BJ (cell line): Measurements from ENCODE around the gene TGIF2. TPM values are rescaled to one million over a fixed set of nuclear protein-coding genes. Genes with fewer than 3 reads are reported as not detected.
A peak's percentile ranks its signal among the peaks of the same experiment; 100 is the strongest.

ENCODE experiments used
- CTCF ChIA-PET: fragments of 350-600 bp; formaldehyde crosslinking; extraction: SDS; loops from one replicate; lab custom pipeline; 2021; ENCODE audit warnings: antibody characterized with exemption, inconsistent platforms; lab: Yijun Ruan, JAX
- POLR2A ChIA-PET: fragments of 300-600 bp; sonication (Branson Sonifier 250); formaldehyde crosslinking; extraction: SDS; loops from one replicate; lab custom pipeline; 2021; ENCODE audit warnings: antibody characterized with exemption; lab: Charles Lee
- DNase-seq: peaks from one replicate; pipeline ENCODE4 v3.0.0-alpha.2; 2011; ENCODE audit warnings: low read depth
- H3K27me3 ChIP-seq: 2 replicates; pipeline ENCODE4 v1.6.0; 2011; ENCODE audit warnings: low read length; ENCODE audit not compliant: control insufficient read depth, insufficient read depth
- H3K36me3 ChIP-seq: 2 replicates; pipeline ENCODE4 v1.5.1; 2011; ENCODE audit warnings: low read length; ENCODE audit not compliant: control insufficient read depth, insufficient read depth
- H3K4me3 ChIP-seq: 2 replicates; pipeline ENCODE4 v1.5.1; 2011; ENCODE audit warnings: low read depth, mild to moderate bottlenecking, control low read depth, low read length
- polyA plus RNA-seq: library from polyadenylated mRNA; depleted of rRNA; stranded (reverse); fragments of >200 nt; gene quantifications from 2 replicates; pipeline ENCODE4 v1.2.3, GENCODE V29; 2011
- TF ChIP-seq, protein P1 (sequence below): IDR thresholded peaks from 2 replicates; pipeline ENCODE4 v1.5.1; 2011; ENCODE audit warnings: low read depth, mild to moderate bottlenecking, control low read depth, inconsistent platforms, low read length, moderate library complexity; ENCODE audit not compliant: insufficient read depth

TGIF2 gene
- polyA plus RNA-seq, 1 experiment = 10.8 TPM

DNA sequence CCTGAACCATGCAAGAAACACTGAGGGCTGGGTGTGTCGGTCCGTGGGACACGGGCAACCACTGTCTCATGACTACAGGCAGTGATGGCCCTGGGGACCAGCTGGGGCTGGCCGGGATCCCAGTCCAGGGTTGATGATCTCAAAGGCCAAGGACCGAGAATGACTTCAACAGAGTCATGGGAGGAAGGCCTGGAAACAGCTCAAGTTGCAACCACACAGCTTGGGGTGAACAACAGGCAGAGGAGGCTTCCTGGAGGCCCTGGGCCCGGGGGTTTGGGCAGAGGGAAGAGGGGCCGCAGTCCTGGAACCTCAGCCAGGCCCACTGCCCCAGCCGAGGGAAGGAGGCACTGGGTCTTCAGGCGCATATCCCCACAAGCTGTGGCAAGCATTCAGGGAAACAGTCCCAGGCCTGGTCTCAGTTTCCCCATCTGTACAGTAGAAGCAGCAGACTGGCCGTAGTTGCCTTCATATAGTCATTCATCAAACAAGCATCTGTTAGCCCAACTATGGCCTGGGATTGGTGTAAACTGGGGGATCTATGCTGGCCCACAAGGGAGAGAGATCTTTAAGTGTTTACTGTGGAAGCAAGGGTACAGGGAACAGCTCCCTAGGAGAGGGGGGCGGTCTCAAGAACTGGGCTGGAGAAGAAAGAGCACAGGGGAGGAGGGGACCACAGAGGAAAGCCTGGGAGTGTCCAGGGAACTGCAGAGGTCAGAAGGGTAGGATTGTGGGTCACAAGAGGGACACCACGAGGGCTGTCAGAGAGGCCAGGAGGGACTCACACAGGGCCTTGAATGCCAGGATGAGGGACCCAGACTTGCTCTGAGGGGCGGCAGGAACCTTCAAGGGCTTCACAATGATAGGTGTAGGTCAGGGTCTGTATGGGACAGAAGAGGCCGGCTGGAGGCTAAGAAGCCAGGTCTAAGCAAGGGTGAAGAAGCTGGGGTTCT lies 29.9 kb upstream of the TGIF2 start:
- POLR2A ChIA-PET = no interaction called here
- peaks cover 30% of the 10 kb centered on the region for H3K36me3 ChIP-seq
- DNase-seq = peak; percentile 26
- no peaks in the 10 kb centered on the region for H3K27me3 ChIP-seq
- TF ChIP-seq, protein P1, sequence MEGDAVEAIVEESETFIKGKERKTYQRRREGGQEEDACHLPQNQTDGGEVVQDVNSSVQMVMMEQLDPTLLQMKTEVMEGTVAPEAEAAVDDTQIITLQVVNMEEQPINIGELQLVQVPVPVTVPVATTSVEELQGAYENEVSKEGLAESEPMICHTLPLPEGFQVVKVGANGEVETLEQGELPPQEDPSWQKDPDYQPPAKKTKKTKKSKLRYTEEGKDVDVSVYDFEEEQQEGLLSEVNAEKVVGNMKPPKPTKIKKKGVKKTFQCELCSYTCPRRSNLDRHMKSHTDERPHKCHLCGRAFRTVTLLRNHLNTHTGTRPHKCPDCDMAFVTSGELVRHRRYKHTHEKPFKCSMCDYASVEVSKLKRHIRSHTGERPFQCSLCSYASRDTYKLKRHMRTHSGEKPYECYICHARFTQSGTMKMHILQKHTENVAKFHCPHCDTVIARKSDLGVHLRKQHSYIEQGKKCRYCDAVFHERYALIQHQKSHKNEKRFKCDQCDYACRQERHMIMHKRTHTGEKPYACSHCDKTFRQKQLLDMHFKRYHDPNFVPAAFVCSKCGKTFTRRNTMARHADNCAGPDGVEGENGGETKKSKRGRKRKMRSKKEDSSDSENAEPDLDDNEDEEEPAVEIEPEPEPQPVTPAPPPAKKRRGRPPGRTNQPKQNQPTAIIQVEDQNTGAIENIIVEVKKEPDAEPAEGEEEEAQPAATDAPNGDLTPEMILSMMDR = no peak
- peak overlapping the region; percentile 99 for H3K4me3 ChIP-seq
- CTCF ChIA-PET = interaction anchor here (1.1 to 3.7 kb wide), 6 partner anchors 8 to 341 kb away, joined by 3 to 15 read pairs (median 5); partner anchors contain the start of gene RAB5IF

DNA sequence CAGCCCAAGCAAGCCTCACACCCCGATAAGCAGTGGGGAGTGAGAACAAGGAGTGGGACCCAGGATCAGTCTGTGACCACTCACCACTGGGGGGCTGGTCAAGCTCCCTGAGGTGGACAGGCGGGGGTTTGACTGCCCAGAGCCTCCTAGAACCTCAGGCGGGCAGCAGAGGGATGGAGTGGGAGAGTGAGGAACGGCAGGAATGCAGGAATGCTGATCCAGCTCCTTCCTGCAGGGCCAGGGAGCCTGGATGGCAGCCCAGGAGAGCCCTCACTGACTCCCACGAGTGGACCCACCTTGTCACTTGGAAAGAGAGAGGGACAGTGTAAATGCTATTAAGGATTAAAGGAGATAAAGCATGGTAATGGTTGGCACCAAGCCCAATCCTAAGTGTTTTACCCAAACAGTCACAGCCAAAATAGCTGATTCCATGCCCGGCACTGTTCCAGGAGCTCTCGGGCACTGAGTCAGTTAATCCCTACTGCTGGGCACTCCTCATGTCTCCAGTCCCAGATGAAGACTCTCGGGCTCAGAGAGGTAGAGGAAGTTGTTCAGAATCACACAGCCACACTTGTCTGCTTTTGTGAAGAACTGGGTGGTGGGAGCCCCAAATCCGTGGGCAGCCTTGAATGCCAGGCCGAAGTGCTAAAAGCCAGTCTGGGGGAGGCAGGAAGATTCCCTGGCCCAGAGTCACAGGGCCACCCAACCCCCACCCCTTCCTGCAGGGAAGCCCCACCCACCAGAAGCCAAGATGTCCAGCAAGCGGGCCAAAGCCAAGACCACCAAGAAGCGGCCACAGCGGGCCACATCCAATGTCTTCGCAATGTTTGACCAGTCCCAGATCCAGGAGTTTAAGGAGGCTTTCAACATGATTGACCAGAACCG lies 29.0 kb upstream of the TGIF2 start:
- ChIA-PET POLR2A (interaction anchor here (0.6 kb wide), 1 partner anchor 9 kb away, joined by 3 read pairs; no protein-coding TSS in a partner anchor), CTCF (interaction anchor here (1.1 to 3.7 kb wide), 3 partner anchors 9 to 95 kb away, joined by 3 to 15 read pairs (median 3); partner anchors contain the start of gene RAB5IF)
- TF ChIP-seq, protein P1 = no peak

DNA sequence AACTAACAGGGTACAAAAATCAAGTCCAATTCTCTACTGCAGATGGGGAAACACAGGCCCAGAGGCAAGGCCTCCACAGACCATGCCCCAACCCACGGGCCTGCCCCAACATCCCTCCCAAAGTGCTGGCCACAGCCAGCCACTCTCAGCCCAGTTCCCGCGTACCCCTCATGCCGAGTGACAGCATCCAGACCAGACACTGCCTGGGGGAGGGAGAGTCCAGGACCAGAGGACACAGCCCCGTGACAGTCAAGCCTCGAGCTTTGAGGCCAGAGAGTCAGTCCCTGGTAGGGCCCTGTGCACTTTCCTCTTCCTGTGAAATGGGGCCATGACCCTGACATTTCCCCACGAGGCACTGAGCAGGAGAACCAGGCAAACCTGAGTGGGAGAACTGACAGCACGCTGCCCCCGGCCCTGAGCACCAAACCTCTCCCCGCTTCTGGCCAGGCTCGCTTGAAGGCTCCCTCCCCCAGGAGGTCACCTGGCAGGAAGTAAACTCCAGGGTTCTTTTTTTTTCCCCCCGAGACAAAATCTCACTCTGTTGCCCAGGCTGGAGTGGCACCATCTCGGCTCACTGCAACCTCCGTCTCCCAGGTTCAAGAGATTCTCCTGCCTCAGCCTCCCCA lies 27.2 kb upstream of the TGIF2 start:
- TF ChIP-seq, protein P1 = no peak
- POLR2A ChIA-PET = no interaction called here

More for the DNA sequence above, 29.0 kb upstream of the TGIF2 start:
- H3K4me3 ChIP-seq = peak overlapping the region; percentile 99
- peaks cover 38% of the 10 kb centered on the region for H3K36me3 ChIP-seq
- DNase-seq = peak; percentile 22
- no peaks in the 10 kb centered on the region for H3K27me3 ChIP-seq

DNA sequence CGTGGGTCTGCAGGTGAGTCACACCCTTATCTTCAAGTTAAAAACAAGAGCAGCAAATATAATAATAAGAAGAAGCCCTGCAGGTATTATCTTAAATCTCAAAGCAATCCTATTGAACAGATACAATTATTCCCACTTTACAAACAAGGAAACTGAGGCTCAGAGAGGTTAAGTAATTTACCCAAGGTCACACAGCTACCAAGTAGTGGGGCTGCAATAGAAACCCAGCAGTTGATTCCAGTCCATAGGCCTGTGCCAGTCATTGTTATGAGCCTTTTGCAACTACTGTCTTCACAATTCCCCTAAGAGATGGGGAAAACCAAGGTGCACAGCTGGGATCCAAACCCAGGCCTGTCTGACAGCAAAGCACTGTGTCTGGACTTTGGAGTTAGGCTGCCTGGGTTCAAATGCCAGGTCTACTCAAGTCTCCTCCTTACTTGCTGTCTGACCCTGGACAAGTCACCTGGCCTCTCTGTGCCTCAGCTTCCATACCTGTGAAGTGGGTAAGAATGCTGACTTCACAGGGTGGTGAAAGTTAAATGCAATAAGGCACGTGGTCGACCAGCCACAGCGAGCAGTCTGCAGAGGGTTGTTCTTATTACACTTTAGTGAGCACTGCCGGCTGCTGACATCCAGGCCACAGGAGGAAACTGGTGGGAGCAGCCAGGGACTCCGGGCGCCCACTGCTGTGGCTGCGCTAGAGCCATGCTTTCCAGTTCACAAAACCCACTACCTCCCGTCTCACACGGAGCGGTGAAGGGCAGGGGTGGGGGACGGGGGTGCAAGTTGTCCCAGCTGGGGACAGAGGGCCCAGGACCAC lies 26.0 kb upstream of the TGIF2 start:
- ChIA-PET POLR2A (interaction anchor here (0.5 kb wide), 1 partner anchor 311 kb away, joined by 3 read pairs; the partner anchor contains the start of gene AAR2), CTCF (interaction anchor here (1.4 to 1.5 kb wide), 2 partner anchors 58 to 345 kb away, joined by 4 read pairs; no protein-coding TSS in a partner anchor)
- DNase-seq = no peak
- TF ChIP-seq, protein P1 = no peak
- Histone ChIP-seq H3K4me3 (no peak overlapping the region), H3K27me3 (no peaks in the 10 kb centered on the region), H3K36me3 (peaks cover 41% of the 10 kb centered on the region)

More for the DNA sequence above, 27.2 kb upstream of the TGIF2 start:
- no peak for DNase-seq
- H3K36me3 ChIP-seq = peaks cover 41% of the 10 kb centered on the region
- H3K27me3 ChIP-seq = no peaks in the 10 kb centered on the region
- CTCF ChIA-PET = interaction anchor here (1.4 kb wide), 1 partner anchor 59 kb away, joined by 4 read pairs; no protein-coding TSS in a partner anchor
- no peak overlapping the region for H3K4me3 ChIP-seq
